Fibroblast of the conjunctiva (primary cell): Measurements from ENCODE around the gene SMG6.
A peak's percentile ranks its signal among the peaks of the same experiment; 100 is the strongest.
"Not testable (repeated sequence)": the region's sequence is repeated elsewhere in the genome, so short reads cannot be mapped to it uniquely, and the experiment has no call there.

ENCODE experiments used
- DNase-seq: peaks from one replicate; pipeline ENCODE4 v3.0.0-alpha.2; 2010; ENCODE audit warnings: low read depth

Gene SMG6

GRCh38 chr17:2304931-2305330, 1.3 kb upstream of the SMG6 start:
- no peak for DNase-seq

- DNase-seq = no peak
Observed at GRCh38 chr17:2302778-2303203, 794 bp downstream of the SMG6 start.

- no peak for DNase-seq
Observed at GRCh38 chr17:2299756-2300155, 3.8 kb downstream of the SMG6 start.

- no peak for DNase-seq
Observed at GRCh38 chr17:2299136-2299535, 4.4 kb downstream of the SMG6 start.

- no peak for DNase-seq
Observed at GRCh38 chr17:2297023-2297422, 6.6 kb downstream of the SMG6 start.

GRCh38 chr17:2295575-2295974, 8.0 kb downstream of the SMG6 start:
- DNase-seq = no peak

GRCh38 chr17:2292100-2292499, 11.5 kb downstream of the SMG6 start:
- no peak for DNase-seq

- DNase-seq = no peak
Observed at GRCh38 chr17:2289878-2290478, 13.6 kb downstream of the SMG6 start.

- DNase-seq = no peak
Observed at GRCh38 chr17:2283302-2283701, 20.3 kb downstream of the SMG6 start.

- DNase-seq = peak; percentile 78
Observed at GRCh38 chr17:2282297-2282873, 21.2 kb downstream of the SMG6 start.

- no peak for DNase-seq
Observed at GRCh38 chr17:2279707-2280106, 23.9 kb downstream of the SMG6 start.

- DNase-seq = no peak
Observed at GRCh38 chr17:2277429-2278170, 26.0 kb downstream of the SMG6 start.

- no peak for DNase-seq
Observed at GRCh38 chr17:2275722-2276121, 27.9 kb downstream of the SMG6 start.

GRCh38 chr17:2274414-2274813, 29.2 kb downstream of the SMG6 start:
- no peak for DNase-seq

- DNase-seq = no peak
Observed at GRCh38 chr17:2271985-2272702, 31.4 kb downstream of the SMG6 start.

- no peak for DNase-seq
Observed at GRCh38 chr17:2267354-2267753, 36.2 kb downstream of the SMG6 start.

- DNase-seq = no peak
Observed at GRCh38 chr17:2266865-2267228, 36.7 kb downstream of the SMG6 start.

- DNase-seq = no peak
Observed at GRCh38 chr17:2266045-2266864, 37.3 kb downstream of the SMG6 start.

GRCh38 chr17:2265166-2265565, 38.4 kb downstream of the SMG6 start:
- DNase-seq = not testable (repeated sequence)

GRCh38 chr17:2264067-2264860, 39.3 kb downstream of the SMG6 start:
- DNase-seq = no peak
